HG03575 (cell line): ENCODE results near the gene ARMC8.

Experiments used
- ATAC-seq: cut with Tn5 transposase; IDR thresholded peaks from one replicate; pipeline ENCODE4 v1.9.1; 2021; ENCODE audit not compliant: unreplicated experiment, insufficient number of reproducible peaks, low FRiP score; ENCODE audit errors: extremely low read depth

The ARMC8 gene

DNA sequence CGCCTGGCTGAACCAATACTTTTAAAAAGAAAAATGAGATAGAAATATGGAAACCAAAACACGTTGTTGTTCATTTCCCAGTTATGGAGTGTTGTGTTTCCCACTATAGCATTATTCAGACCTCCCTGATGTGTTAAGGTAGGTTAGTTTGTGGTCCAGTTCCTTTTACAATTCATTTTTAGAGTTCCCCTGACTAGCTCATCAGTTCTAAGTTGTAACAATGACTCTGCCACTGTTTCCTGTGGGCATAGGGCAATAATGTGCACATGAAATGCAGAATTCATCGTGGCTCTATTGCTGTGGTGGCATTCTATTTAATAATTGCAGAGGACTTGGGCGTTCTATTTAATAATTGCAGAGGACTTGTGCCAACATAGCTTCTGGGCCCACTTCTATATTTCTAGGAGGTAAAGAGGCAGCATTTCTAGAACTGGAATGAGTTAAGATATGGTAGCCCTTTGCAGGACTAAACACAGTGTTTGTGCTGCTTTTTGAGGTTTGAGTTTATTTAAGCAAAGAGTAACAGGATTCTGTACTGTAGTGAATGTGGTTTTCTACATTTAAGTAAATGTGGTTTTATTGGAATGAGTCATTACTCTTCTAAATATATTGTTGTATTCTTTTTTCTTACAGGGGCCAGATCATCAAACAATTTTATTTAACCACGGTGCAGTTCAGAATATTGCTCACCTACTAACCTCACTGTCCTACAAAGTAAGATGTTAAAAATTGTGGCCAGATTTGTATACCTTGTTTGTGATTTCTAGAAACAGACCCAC is 47.5 kb downstream of the ARMC8 start:
- ATAC-seq = no peak

DNA sequence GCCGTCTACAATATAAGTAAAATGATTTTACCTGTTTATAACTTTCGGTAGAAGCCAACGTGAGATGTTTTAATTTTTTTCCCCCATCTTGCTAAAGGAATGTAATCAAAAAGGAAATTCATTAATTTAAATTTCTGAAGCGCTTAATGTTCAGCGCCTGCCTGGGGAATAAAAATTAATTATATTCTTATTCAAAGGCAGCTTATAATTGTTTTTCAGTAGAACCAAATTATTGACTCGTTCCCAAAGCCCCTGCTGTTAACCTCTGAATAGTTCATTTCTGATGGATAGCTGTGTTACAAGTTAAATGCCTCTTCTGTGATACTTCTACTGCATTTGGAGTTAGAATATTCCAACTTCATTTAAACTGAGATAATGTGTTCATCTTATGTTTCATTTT is 51.6 kb downstream of the ARMC8 start:
- no peak for ATAC-seq

DNA sequence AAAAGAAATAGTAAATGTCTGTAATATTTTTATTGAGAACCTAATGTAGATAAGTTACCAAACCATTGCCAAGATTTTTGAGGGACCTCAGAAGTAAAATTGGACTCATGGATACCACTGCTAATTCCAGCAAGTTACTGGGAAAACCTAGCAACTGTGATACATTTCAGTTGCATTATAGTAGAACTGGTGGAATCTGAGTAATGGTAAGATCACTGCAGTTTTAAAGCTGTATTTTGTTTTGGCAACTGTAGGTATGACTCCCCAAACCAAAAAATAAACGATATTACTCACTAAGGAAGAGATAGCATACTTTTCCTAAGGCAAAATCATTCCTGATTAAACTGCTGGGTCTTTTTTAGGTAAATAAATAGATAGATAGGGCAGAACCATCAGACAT is 54.0 kb downstream of the ARMC8 start:
- ATAC-seq = no peak

DNA sequence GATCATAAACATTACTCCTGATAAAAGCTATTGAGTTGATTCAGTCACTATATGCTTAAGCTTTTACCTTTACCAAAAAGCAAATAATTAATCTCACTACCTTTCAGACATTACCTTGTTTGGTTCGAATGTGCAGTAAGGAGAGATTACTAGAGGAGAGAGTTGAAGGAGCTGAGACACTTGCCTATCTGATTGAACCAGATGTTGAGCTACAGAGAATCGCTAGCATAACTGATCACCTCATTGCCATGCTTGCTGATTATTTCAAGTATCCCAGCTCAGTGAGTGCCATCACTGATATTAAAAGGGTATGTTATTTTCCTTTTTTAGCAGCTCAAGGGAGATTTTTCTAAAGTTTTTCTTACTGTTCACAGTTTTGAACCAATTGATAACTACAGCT is 54.6 kb downstream of the ARMC8 start:
- no peak for ATAC-seq

DNA sequence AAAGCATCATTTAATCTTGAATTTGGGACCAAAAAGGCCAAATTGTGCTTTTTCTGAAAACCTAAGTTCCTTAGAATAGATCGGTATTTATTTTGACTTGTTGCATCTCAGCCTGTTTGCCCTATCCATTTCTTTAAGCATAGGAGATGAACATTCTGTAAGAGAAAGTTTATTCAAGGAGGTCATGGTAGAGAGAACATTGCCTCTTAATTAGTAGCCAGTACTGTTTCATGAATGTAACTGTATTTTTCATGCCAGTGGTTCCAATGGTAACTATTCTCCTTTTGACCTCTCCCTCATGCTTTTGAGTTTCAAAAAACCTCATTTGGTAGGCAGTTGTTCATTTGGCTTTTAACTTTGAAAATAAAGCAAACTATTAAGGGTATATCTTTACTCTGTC is 55.4 kb downstream of the ARMC8 start:
- no peak for ATAC-seq

DNA sequence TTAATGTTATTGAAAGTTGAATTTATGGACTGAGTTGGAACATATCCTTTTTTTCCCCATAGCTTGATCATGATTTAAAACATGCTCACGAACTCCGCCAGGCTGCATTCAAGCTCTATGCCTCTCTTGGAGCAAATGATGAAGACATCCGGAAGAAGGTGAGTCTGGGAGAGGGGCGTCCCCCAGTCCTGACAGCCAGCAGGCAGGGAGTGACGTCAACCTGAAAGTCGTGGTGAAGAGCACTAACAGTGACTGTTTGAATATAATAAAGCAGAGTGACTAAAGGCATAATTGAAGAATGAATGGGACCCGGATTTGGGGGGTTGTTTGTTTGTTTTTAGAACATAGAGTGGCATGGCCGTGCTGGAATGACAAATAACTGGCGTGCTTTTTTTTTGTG is 57.9 kb downstream of the ARMC8 start:
- ATAC-seq = no peak

DNA sequence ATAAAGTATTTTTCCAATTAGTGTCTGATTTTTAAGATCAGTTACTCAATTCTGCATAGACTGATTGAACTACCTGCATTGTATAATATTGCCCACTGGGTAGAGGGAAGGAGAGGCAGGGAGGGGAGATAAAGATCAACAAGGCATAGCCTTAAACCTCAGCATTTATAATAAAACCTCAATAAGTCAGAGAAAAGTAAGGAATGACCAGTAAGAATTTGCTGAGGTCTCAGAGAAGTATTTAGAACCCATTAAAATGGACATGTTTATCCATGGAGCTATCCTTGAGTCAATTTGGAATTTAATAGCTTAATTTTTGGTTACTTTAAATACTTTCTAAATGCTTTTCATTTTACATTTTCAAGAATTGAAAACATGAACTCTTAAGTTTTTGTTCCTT is 62.5 kb downstream of the ARMC8 start:
- ATAC-seq = no peak

DNA sequence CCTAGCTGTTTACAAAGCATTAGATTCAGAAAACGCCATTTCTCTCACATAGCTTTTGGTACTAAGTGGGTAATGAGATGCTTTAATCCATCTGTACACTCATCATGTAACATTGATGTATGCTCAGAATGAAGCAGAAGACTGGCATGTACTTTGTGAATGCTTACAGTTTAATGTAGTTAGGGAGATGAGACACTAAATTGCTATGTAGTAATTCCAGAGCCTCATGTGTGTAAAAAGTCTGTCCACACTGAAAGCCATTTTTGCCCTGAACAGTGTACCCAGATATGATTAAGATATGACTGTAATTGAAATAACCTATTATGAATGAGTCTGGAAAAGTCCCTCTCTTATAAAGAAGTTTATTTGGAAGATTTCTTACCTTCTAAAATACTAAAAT is 66.5 kb downstream of the ARMC8 start:
- no peak for ATAC-seq

DNA sequence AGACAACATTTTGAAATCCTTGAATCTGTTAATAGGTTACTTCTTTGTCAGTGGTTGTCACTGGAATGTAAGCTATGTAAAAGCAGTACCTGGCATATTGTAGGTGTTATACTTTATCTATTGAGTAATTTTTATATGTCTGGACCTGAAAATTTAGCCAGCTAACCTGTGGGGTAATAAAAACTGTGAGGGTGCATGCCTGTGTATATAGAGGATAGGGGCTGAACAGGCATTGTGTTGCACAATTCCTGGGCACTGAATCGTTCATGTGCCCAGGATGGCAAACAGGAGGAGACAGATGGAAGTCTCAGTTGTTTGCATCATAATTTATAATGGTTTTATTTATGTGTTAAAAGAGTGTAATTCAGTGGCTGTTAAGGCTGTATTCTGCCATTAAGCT is 67.1 kb downstream of the ARMC8 start:
- ATAC-seq = no peak

DNA sequence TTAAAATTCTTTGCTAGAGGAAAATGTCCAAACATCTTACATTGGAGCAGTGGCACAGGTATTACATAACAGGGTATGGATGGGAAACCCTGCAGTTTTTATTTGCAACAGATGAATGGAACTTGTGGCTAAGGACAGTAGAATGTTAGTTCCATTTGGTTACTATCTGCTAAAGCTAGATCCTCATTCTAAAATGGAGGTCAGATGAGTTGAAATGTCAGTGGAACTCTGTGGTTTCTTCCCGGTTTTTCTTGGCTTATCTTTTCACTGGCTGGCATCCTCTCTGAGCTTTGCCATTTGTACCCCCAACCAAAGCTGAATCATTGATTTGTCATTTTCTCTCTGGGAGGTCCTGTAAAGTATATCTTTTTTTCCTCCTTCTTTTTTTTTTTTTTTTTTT is 68.9 kb downstream of the ARMC8 start:
- ATAC-seq = no peak

DNA sequence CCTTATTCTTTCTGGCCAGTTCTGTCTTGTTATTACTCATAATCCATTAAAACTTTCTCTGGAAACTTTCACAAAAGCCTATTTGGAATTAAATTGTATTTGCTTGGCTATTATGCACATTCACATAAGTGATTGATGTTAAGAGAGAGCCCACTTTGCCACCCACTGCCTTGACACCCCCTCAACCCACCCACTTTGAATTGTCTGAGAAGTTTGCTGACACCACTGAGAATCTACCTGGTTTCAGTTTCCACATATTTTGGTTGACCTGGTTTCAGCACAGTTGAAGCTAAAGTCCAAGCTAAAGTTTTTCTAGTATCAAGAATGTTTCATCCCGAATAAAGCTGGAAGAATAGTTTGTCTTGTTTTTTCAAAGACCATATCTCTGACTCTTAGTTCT is 70.9 kb downstream of the ARMC8 start:
- ATAC-seq = no peak

DNA sequence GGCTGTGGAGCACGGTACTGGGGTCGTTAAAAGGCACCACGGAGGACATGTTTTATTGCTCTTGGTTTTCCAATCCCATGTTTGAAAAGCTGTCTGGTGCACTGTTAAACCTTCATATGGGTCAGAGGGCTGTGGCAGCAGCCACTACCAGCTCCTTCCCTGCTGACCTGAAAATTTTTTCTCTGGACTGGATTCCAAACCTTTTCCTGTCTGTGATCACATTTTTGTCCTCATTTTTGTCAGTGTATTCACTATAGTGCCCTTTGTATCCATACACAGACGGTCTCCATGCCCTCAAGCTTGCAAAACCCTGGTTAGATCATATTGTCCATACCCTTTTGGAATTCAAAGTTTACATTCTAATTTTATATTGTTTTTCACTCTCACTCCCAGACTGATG is 72.0 kb downstream of the ARMC8 start:
- ATAC-seq = no peak

DNA sequence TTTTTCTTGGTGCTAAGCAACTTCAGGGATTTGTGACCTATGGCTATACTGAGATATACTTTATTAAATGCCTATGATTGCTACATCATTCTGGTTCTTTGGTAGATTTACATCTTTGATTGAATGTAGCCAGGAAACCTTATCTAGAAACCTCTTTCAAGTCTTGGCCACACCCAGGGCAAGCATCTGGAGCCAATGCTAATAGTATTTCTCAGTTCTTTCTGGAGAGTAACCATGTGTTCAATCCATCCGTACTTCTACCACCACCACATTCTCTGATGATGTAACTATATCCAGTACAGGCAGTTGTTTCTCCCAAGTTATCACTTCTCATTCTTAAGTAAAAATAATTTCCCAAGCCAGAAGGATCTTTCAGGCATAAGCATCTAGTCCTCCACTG is 73.5 kb downstream of the ARMC8 start:
- no peak for ATAC-seq

DNA sequence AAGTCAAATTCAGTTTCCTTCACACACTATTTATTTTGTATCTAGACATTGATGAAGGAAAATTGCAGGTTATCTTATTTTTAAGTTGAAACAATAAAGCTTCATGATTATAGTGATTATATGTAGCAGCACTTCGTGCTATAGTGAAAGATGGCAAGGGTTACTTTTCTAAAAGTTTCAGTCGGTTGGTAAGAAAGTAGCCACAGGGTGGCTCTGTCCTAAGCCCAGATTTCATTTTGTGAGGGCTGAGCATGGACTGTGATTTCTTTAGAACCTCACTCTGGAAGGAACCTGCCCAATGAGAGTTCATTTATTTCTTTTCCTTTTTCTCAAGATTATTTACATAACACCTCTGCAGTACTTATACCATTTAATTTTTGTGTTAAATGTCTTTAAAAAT is 76.0 kb downstream of the ARMC8 start:
- no peak for ATAC-seq

DNA sequence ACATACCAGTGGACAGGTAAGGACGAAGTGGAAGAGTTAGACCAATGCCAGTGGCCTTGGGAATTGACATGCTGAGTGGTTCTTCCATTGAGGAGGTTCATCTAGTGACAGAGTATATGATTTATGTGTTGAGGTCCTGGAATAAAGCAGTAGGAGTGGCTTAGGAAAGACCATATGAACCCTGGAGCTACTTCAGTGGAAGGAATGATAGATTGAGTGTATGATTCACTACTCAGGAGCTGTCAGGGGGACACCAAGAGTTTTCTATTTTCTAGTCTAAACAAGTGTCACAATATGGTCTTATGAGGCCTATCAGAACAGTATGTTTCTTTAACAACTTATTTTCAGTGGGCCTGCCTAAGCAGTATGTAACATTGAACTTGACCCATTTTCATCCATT is 78.6 kb downstream of the ARMC8 start:
- no peak for ATAC-seq

DNA sequence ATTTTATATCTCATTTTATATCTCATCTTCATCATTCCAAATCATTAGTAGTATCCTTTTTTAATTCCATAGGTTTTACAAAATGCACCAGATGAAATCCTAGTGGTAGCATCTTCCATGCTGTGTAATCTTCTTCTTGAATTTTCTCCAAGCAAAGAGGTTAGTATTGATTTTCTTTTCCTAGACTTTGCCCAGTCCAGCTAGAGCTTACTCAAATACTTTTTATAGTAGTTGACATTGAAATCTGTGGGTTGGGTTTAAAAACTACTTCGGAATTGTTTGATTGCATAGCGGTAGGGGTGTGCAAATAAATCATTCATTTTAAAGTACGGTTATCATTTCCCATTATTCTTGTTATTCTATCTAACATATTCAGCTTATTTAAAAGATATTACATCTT is 80.0 kb downstream of the ARMC8 start:
- no peak for ATAC-seq

DNA sequence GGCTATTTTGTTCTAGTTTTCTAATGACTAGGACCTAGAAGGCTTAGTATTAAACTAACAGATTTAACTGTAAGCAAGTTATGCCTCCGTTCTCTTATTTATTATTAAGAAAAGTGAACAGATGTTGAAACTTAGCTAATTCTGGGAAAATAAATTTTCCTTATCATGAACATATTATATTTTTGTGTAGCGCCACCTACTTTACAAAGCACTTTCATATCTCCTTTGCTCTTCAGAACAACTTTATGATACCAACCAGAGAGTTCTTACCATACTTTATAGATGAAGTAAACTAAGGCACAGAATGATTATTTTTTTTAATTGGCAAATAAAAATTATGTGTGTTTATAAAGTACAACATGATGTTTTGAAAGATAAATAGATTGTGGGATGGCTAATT is 83.1 kb downstream of the ARMC8 start:
- ATAC-seq = no peak

DNA sequence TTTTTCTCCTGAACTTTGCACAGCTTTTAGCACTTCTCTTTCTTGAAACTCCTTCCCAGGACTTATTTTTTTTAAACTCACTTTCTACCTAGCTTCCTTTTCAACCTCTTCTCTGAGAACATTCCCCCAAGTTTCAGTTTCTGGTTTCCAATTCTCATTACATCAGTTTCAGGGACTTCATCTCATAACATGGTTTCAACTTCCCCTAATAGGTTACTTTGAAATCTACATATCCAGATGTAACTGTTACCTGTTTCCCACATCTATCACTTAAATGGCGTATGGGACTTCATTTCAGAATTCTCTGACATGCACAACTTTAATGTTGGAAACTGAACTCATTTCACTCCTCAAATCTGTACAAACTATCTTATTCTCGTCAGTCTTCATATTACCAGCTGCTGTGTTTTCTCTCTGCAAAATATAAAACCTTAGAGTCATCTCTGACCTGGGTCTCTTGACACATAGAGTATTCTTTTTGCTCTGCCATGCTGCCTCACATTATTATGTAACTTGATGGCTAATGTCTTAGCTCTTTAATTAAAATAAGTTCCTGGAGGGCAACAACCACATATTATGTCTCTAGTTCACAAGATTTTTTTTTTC is 84.2 kb downstream of the ARMC8 start:
- no peak for ATAC-seq

DNA sequence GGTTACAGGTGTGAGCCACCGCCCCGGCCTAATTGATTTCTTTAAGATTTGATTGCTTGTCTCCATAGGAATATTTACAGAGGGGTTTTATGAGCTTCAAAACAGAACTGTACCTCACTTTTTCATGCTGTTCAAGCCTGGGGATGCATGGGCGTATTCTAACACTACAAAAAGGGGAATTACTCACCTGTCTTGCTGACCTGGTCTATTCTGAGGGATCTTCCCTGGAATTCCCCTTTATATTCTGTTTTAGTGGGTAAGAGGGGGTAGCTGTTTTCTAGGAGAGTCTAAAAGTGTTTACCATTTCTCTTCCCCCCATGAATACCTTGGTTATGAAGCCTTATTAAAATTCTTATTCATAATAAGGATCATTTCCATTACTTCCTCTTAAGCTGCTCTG is 94.5 kb downstream of the ARMC8 start:
- ATAC-seq = no peak

DNA sequence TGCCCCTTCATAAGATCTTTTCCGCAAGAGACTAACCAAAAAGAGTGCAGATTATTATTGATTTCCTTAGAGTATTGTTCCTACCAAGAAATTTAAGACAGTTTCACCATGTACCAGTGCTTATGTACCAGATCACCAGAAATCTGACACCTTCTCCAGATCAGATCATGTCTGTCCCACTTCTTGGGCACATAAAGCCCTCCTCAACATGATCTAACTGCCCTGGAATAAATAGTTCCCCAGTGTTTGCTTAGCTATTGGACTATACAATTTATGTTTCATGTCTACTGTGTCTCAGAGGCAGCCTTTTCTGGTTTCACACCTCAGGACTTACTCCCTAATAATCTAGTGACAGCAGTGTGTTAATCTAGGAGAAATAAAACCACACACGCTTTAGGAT is 95.7 kb downstream of the ARMC8 start:
- ATAC-seq = no peak

DNA sequence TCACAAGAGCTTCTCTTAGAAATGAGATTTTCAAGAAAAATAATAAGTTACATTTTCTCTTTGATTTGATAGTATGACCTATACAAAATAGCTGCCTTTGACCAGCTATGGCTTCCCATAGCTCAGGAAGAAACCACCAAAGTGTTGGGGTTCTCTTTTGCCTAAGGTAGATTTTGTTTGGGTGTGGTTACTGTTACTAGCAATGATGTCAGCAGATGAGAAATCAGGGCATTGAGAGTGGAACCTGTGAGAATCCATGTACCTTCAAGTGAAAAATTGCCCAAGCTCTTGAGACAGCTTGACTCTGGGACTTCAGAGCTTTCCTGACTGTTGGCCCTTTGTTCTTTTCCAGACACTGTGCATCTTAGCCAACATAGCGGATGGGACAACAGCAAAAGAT is 97.0 kb downstream of the ARMC8 start:
- no peak for ATAC-seq
